GM12892 (cell line): Measurements from ENCODE around the gene AIFM1.
"Not testable (repeated sequence)": the region's sequence is repeated elsewhere in the genome, so short reads cannot be mapped to it uniquely, and the experiment has no call there.

Experiments
- POLR2A ChIP-seq: IDR thresholded peaks from 2 replicates; pipeline ENCODE4 v1.6.1; 2011; ENCODE audit warnings: low read depth, low read length, control low read depth
- POLR2AphosphoS5 ChIP-seq: IDR thresholded peaks from 2 replicates; pipeline ENCODE4 v1.6.1; 2011; ENCODE audit warnings: low read depth, low read length, control low read depth
- TAF1 ChIP-seq: IDR thresholded peaks from 2 replicates; pipeline ENCODE4 v1.6.1; 2011; ENCODE audit warnings: low read depth, mild to moderate bottlenecking, control low read depth, low read length, borderline replicate concordance

DNA sequence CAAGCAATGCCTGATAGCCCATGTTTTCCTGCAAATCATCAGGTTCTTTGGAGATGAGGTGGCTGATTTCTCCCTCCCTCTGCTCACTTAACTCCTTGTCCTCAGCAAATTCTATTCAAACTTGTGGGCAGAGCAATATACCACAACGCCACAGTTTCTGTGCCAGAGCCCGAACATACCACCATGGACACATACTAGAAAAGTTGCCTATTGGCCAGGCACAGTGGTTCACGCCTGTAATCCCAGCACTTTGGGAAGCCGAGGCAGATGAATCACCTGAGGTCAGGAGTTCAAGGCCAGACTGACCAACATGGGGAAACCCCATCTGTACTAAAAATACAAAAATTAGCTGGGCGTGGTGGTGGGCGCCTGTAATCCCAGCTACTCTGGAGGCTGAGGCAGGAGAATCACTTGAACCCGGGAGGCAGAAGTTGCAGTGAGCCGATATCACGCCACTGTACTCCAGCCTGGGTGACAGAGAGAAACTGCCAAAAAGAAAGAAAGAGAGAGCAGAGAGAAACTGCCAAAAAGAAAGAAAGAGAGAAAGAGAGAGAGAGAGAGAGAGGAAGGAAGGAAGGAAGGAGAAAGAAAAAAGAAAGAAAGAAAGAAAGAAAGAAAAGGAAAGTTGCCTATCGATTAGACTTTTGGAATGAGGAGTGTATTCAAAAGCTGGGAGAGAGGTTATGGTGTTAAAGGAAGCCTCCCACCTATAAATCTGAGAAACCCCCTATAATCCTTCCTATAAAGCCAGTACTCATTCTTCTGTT is 50.3 kb downstream of the AIFM1 start:
- TF ChIP-seq POLR2AphosphoS5, POLR2A, TAF1: not testable (repeated sequence)
